Activated CD8-positive, alpha-beta memory T cell treated with anti-CD3 and anti-CD28 coated beads, Interleukin-2, amount 10 ng/mL, durations not matched to agents 7 days and 5 days (primary cell): ENCODE measurements around the gene IL12RB2. TPM values are rescaled to one million over a fixed set of nuclear protein-coding genes. Genes with fewer than 3 reads are reported as not detected.
A peak's percentile ranks its signal among the peaks of the same experiment; 100 is the strongest.

Experiments
- ATAC-seq: fragments of 150-1000 bp; cut with Tn5 transposase; one replicate; pipeline ENCODE4 v1.10.0; 2021; ENCODE audit warnings: moderate library complexity
- CTCF ChIA-PET: fragments of 350-600 bp; sonication (Branson Sonifier 250); formaldehyde crosslinking; loops from one replicate; lab custom pipeline; 2021; ENCODE audit warnings: antibody characterized with exemption; lab: Charles Lee
- DNase-seq: peaks from one replicate; pipeline ENCODE4 v3.0.0-alpha.2; 2020
- H3K27ac Mint-ChIP-seq: one replicate; pipeline ENCODE4 v1.8.0; 2021; ENCODE audit warnings: mild to moderate bottlenecking, mixed read lengths
- H3K27me3 Mint-ChIP-seq: one replicate; pipeline ENCODE4 v1.8.0; 2021; ENCODE audit warnings: mixed read lengths
- H3K36me3 Mint-ChIP-seq: one replicate; pipeline ENCODE4 v1.8.0; 2021; ENCODE audit warnings: mild to moderate bottlenecking, mixed read lengths
- H3K4me1 Mint-ChIP-seq: one replicate; pipeline ENCODE4 v1.8.0; 2021; ENCODE audit warnings: mixed read lengths
- H3K4me3 Mint-ChIP-seq: one replicate; pipeline ENCODE4 v1.8.0; 2021; ENCODE audit warnings: mild to moderate bottlenecking, moderate library complexity, mixed read lengths
- H3K9me3 Mint-ChIP-seq: one replicate; pipeline ENCODE4 v1.8.0; 2022; ENCODE audit warnings: low read depth, mixed read lengths
- total RNA-seq, 2 experiments: library from RNA; stranded (reverse); gene quantifications; one replicate each; pipeline ENCODE4 v1.2.3, GENCODE V29; 2021

Gene IL12RB2
- 10 to 100 TPM; 23.8 to 54.0 TPM for total RNA-seq

GRCh38 chr1:67307251-67308060, at the start of gene IL12RB2:
Gene IL12RB2, plus strand, starts transcription at chr1:67307873. Its CDS starts 12,496 bp downstream, at chr1:67320369.
- Mint-ChIP-seq H3K27me3 (peaks cover 10% of the 10 kb centered on the region), H3K4me1 (peaks cover 61% of the 10 kb centered on the region)
- CTCF ChIA-PET, result interaction anchor here (0.8 to 1.3 kb wide), 3 partner anchors 18 to 73 kb away, joined by 3 to 4 read pairs (median 3); no protein-coding TSS in a partner anchor

DNA sequence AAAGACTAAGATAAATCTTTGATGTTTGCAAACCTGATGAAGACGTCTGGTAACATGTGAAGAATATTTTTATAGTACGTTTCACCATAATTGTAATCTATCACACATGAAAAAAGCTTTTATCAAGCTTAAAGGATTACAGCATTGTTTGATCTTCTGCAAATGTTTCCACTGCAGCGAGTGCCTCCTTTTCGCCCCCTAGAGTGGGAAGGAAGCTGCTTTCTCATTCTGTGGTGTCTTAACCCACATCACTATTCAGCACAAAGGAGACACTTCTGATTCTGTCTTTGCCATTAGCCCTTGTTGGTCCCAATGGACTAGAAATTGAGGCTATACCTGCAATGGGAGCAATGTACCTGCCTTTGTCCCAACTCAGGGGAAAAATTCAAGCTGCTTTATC, 46.0 kb upstream of the IL12RB2 start:
- H3K27me3 Mint-ChIP-seq, result peaks cover 9% of the 10 kb centered on the region
- DNase-seq (no peak), ATAC-seq (no peak)
- CTCF ChIA-PET, result interaction anchor here (1.8 kb wide), 1 partner anchor 28 kb away, joined by 5 read pairs; no protein-coding TSS in a partner anchor
- peaks cover 24% of the 10 kb centered on the region for H3K4me1 Mint-ChIP-seq
- no peaks in the 10 kb centered on the region for H3K9me3 Mint-ChIP-seq
- no peak overlapping the region for H3K4me3 Mint-ChIP-seq
- H3K36me3 Mint-ChIP-seq, result peaks cover 2% of the 10 kb centered on the region
- no peak overlapping the region for H3K27ac Mint-ChIP-seq

More at GRCh38 chr1:67307251-67308060, at the start of gene IL12RB2:
- Mint-ChIP-seq H3K9me3 (peaks cover 2% of the 10 kb centered on the region), H3K27ac (peak within 1 kb of the TSS; percentile 89), H3K36me3 (peaks cover 26% of the 10 kb centered on the region), H3K4me3 (peak within 1 kb of the TSS; percentile 82)
- ATAC-seq (peak; percentile 73), DNase-seq (peak; percentile 71)

GRCh38 chr1:67262735-67263134, 44.9 kb upstream of the IL12RB2 start:
- ATAC-seq (no peak), DNase-seq (no peak)
- H3K36me3 Mint-ChIP-seq, result peaks cover 4% of the 10 kb centered on the region
- peaks cover 9% of the 10 kb centered on the region for H3K27me3 Mint-ChIP-seq
- H3K4me3 Mint-ChIP-seq, result no peak overlapping the region
- CTCF ChIA-PET, result interaction anchor here (1.8 kb wide), 1 partner anchor 29 kb away, joined by 5 read pairs; no protein-coding TSS in a partner anchor
- no peaks in the 10 kb centered on the region for H3K9me3 Mint-ChIP-seq
- no peak overlapping the region for H3K27ac Mint-ChIP-seq
- H3K4me1 Mint-ChIP-seq, result peaks cover 23% of the 10 kb centered on the region

DNA sequence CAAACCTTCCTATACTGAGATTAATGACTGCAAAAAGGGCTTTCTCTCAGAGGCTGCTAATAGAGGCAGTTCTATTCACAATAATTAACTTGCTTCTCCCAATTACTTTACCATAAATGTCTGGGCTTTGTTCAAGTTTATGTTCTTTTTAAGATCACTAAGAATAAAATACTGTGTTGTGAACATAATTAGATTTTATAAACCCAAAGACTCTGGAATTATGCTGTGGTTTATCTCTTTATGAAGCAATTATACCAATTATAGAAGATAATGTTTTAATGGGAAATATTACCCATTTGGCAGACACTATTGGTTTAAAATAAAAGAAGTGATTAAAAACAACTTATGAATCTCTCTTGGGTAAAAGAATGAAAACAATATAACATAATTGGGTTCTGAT, 43.5 kb upstream of the IL12RB2 start:
- peaks cover 9% of the 10 kb centered on the region for H3K27me3 Mint-ChIP-seq
- peak overlapping the region; percentile 83 for H3K27ac Mint-ChIP-seq
- H3K4me3 Mint-ChIP-seq, result no peak overlapping the region
- CTCF ChIA-PET, result no interaction called here
- H3K9me3 Mint-ChIP-seq, result no peaks in the 10 kb centered on the region
- H3K4me1 Mint-ChIP-seq, result peaks cover 23% of the 10 kb centered on the region
- peaks cover 6% of the 10 kb centered on the region for H3K36me3 Mint-ChIP-seq
- ATAC-seq (no peak), DNase-seq (no peak)

- ATAC-seq, result no peak
- H3K4me3 Mint-ChIP-seq, result peak overlapping the region; percentile 27
- CTCF ChIA-PET, result no interaction called here
- peaks cover 23% of the 10 kb centered on the region for H3K4me1 Mint-ChIP-seq
- H3K9me3 Mint-ChIP-seq, result no peaks in the 10 kb centered on the region
- H3K36me3 Mint-ChIP-seq, result peaks cover 6% of the 10 kb centered on the region
- DNase-seq, result no peak
- H3K27ac Mint-ChIP-seq, result peak overlapping the region; percentile 83
- H3K27me3 Mint-ChIP-seq, result peaks cover 9% of the 10 kb centered on the region
Observed at GRCh38 chr1:67264899-67265298, 42.8 kb upstream of the IL12RB2 start.

GRCh38 chr1:67269061-67269460, 38.6 kb upstream of the IL12RB2 start:
- peaks cover 13% of the 10 kb centered on the region for H3K4me1 Mint-ChIP-seq
- ATAC-seq, result no peak
- CTCF ChIA-PET, result no interaction called here

GRCh38 chr1:67270541-67270940, 37.1 kb upstream of the IL12RB2 start:
- CTCF ChIA-PET, result interaction anchor here (1.4 kb wide), 1 partner anchor 14 kb away, joined by 3 read pairs; no protein-coding TSS in a partner anchor
- Mint-ChIP-seq H3K4me1 (peaks cover 18% of the 10 kb centered on the region), H3K36me3 (peaks cover 21% of the 10 kb centered on the region), H3K27me3 (no peaks in the 10 kb centered on the region), H3K27ac (no peak overlapping the region), H3K4me3 (no peak overlapping the region), H3K9me3 (peaks cover 15% of the 10 kb centered on the region)
- no peak for DNase-seq
- no peak for ATAC-seq

More at GRCh38 chr1:67269061-67269460, 38.6 kb upstream of the IL12RB2 start:
- H3K36me3 Mint-ChIP-seq, result peaks cover 22% of the 10 kb centered on the region
- H3K9me3 Mint-ChIP-seq, result peaks cover 15% of the 10 kb centered on the region
- peaks cover 6% of the 10 kb centered on the region for H3K27me3 Mint-ChIP-seq
- H3K27ac Mint-ChIP-seq, result no peak overlapping the region
- no peak overlapping the region for H3K4me3 Mint-ChIP-seq
- DNase-seq, result no peak

- Mint-ChIP-seq H3K27me3 (no peaks in the 10 kb centered on the region), H3K4me1 (peaks cover 22% of the 10 kb centered on the region), H3K9me3 (peaks cover 21% of the 10 kb centered on the region), H3K27ac (no peak overlapping the region), H3K4me3 (no peak overlapping the region), H3K36me3 (peaks cover 28% of the 10 kb centered on the region)
- ATAC-seq, result no peak
- DNase-seq, result no peak
- CTCF ChIA-PET, result interaction anchor here (1.1 to 1.6 kb wide), 2 partner anchors 41 to 61 kb away, joined by 3 to 5 read pairs; no protein-coding TSS in a partner anchor
Observed at GRCh38 chr1:67273591-67273990, 34.1 kb upstream of the IL12RB2 start.

DNA sequence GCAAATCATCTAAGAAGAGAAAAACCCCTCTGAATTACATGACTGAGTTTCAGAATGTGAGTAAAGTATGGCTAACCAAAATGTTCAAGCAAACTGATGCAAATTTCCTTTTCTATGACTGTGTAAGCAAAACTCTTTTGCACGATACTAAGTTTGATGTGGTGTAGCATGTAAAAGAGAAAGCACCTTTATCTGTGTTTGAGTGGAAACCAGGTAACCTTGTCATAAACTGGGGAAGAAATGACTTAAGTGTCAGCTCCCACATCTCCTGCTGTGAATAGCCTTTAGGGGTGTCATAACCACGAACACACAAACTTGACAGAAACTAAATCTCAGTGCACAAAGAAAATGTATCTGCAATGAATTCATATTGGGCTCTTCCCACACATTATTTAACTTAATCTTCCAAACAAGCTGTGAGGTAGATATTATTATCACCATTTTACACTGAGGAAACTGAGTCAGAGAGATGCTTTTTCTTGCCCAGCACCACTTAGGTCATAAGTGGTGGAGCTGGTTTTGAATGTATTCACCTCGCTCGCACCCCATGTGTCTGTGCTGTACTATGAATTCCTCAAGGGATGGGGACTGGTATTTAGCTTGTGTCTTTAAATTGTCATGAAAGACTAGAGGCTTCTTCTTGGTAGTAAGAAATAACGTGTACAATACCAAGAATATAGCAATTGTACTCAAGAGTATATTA, 32.9 kb upstream of the IL12RB2 start:
- Mint-ChIP-seq H3K4me1 (peaks cover 22% of the 10 kb centered on the region), H3K9me3 (peaks cover 21% of the 10 kb centered on the region), H3K27me3 (no peaks in the 10 kb centered on the region), H3K27ac (peak overlapping the region; percentile 34), H3K36me3 (peaks cover 28% of the 10 kb centered on the region), H3K4me3 (no peak overlapping the region)
- ATAC-seq (peak; percentile 93), DNase-seq (peak; percentile 46)
- CTCF ChIA-PET, result interaction anchor here (0.5 to 1.4 kb wide), 4 partner anchors 10 to 263 kb away, joined by 3 to 5 read pairs (median 4); no protein-coding TSS in a partner anchor

DNA sequence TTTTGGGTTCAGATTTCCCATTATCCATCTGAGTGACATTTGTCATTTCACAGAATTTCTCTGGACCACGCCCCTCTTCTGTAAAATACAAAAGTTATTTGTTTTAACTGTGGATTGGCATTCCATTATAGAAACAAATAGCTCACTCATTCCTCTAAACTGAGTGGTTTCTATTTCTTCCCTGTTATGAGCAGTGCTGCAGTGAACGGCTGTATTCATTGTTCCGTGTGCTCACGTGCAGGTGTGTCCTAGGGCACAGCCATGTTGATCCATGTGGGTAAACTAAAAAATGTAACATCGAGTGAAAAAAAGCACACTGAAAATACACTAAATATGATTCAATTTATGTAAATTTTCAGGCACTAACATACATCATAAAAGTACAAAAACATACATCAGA, 27.0 kb upstream of the IL12RB2 start:
- Mint-ChIP-seq H3K4me3 (no peak overlapping the region), H3K27ac (no peak overlapping the region), H3K4me1 (peaks cover 5% of the 10 kb centered on the region), H3K36me3 (peaks cover 11% of the 10 kb centered on the region), H3K27me3 (peaks cover 9% of the 10 kb centered on the region), H3K9me3 (peaks cover 4% of the 10 kb centered on the region)
- no peak for DNase-seq
- CTCF ChIA-PET, result interaction anchor here (2.5 kb wide), 1 partner anchor 67 kb away, joined by 10 read pairs; no protein-coding TSS in a partner anchor
- no peak for ATAC-seq

GRCh38 chr1:67281244-67281643, 26.4 kb upstream of the IL12RB2 start:
- peaks cover 3% of the 10 kb centered on the region for H3K9me3 Mint-ChIP-seq
- H3K27me3 Mint-ChIP-seq, result peaks cover 9% of the 10 kb centered on the region
- peaks cover 8% of the 10 kb centered on the region for H3K4me1 Mint-ChIP-seq
- peaks cover 8% of the 10 kb centered on the region for H3K36me3 Mint-ChIP-seq
- ATAC-seq, result no peak
- H3K27ac Mint-ChIP-seq, result no peak overlapping the region
- no peak for DNase-seq
- no peak overlapping the region for H3K4me3 Mint-ChIP-seq
- CTCF ChIA-PET, result interaction anchor here (1.0 to 2.5 kb wide), 2 partner anchors 21 to 67 kb away, joined by 5 to 10 read pairs; no protein-coding TSS in a partner anchor

- Mint-ChIP-seq H3K27ac (no peak overlapping the region), H3K4me1 (peaks cover 19% of the 10 kb centered on the region), H3K9me3 (peaks cover 2% of the 10 kb centered on the region), H3K36me3 (peaks cover 4% of the 10 kb centered on the region), H3K27me3 (peaks cover 9% of the 10 kb centered on the region), H3K4me3 (no peak overlapping the region)
- CTCF ChIA-PET, result interaction anchor here (0.9 to 3.0 kb wide), 3 partner anchors 28 to 215 kb away, joined by 3 to 14 read pairs (median 4); no protein-coding TSS in a partner anchor
- DNase-seq (no peak), ATAC-seq (peak; percentile 82)
Observed at GRCh38 chr1:67285780-67286488, 21.7 kb upstream of the IL12RB2 start.
